NCI-H128 (cell line): ENCODE measurements around the gene PRXL2A.
"Not testable (repeated sequence)": the region's sequence is repeated elsewhere in the genome, so short reads cannot be mapped to it uniquely, and the experiment has no call there.

Source experiments
- DNase-seq: peaks from one replicate; lab custom pipeline; 2025; ENCODE audit not compliant: unreplicated experiment; lab: John Stamatoyannopoulos, UW

The PRXL2A gene

GRCh38 chr10:80473692-80474596 is 65.6 kb downstream of the PRXL2A start:
- no peak for DNase-seq

DNA sequence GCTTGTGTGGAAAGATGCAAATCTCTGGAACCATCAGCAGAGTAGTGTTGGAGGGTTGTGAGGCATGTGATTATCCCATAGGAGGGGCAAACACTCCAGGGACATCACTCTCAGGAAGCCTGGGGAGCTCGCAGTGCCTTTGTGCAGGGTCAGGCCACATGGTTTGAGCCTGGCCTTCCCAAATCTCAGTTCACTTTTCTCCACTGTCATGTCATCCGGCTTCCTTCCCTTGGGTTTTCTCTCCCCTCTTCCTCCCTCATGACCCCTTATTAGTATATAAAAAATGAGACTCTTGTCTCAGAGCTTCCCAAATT is 66.2 kb downstream of the PRXL2A start:
- no peak for DNase-seq

DNA sequence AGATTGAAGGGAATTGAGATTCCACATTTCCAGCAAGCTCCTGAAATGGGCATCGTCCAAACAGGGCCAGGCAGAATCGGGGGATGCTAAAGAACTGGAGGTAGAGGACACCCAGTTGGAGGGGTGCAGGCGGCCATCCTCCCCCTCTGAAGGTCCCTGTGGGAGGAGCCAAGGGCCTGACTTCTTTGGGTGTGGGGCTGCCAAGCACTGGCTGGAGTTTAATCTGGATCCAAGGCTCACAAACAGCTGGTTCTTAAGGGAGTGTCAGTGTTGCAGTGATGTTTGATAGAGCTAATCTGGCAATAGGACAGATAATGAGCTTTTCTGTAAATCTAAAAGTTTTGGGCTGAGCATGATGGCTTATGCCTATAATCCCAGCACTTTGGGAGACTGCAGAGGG is 66.6 kb downstream of the PRXL2A start:
- DNase-seq = no peak

DNA sequence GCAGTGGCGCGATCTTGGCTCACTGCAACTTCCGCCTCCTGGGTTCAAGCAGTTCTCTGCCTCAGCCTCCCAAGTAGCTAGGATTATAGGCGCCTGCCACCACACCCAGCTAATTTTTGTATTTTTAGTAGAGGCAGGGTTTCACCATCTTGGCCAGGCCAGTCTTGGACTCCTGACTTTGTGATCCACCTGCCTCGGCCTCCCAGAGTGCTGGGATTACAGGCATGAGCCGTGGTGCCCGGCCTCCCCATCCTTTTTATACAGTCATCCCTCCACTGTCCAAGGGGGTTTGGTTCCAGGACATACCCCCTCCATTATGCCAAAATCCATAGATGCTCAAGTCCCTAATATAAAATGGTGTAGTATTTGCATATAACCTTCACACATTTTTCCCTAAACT is 67.3 kb downstream of the PRXL2A start:
- DNase-seq = not testable (repeated sequence)

DNA sequence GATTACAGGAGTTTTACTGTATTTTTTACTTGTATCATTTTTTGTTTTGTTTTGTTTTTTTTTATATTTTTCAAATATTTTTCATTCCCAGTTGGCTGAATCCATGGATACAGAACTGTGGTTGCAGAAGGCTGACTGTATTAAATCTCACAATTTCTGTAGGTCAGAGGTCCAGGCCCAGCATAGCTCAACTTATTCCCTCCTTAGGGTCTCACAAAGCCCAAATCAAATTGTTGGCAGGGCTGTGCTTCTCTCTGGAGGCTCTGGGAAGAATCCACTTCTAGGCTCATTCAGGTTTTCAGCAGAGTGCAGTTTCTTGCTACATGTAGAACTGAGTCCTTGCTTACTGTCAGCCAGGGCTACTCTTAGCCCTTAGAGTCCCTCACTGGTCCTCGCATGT is 68.3 kb downstream of the PRXL2A start:
- no peak for DNase-seq

GRCh38 chr10:80477813-80478212 is 69.5 kb downstream of the PRXL2A start:
- no peak for DNase-seq

GRCh38 chr10:80480373-80480772 is 72.0 kb downstream of the PRXL2A start:
- DNase-seq = not testable (repeated sequence)

GRCh38 chr10:80480852-80481251 is 72.5 kb downstream of the PRXL2A start:
- no peak for DNase-seq

DNA sequence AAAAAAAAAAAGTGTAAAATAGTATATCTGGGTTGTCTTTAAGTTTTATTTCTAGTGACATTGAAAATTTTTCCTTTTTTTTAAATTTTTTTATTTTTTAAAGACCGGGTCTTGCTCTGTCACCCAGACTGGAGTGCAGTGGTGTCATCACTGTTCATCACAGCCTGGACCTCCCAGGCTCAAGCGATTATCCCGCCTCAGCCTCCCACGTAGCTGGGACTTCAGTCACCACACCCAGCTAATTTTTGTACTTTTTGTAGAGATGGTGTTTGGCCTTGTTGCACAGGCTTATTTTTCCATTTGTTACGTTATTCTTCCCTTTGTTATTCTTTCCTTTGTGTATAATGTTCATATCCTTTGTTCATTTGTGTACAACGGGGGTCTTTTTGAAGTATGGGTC is 75.9 kb downstream of the PRXL2A start:
- no peak for DNase-seq

GRCh38 chr10:80484676-80485075 is 76.3 kb downstream of the PRXL2A start:
- DNase-seq = no peak

- no peak for DNase-seq
These were observed 77.0 kb downstream of the PRXL2A start for GRCh38 chr10:80485076-80485945.

GRCh38 chr10:80485946-80486764 is 77.8 kb downstream of the PRXL2A start:
- DNase-seq = no peak
